ENCODE measurements around the gene SPRR2E.
"Not testable (repeated sequence)": the region's sequence is repeated elsewhere in the genome, so short reads cannot be mapped to it uniquely, and the experiment has no call there.

SPRR2E gene

GRCh38 chr1:153058826-153059784 lies 35.2 kb downstream of the SPRR2E start:
- DNase-seq (ENCODE audit: low read depth in 2 of 2) = no peak

DNA sequence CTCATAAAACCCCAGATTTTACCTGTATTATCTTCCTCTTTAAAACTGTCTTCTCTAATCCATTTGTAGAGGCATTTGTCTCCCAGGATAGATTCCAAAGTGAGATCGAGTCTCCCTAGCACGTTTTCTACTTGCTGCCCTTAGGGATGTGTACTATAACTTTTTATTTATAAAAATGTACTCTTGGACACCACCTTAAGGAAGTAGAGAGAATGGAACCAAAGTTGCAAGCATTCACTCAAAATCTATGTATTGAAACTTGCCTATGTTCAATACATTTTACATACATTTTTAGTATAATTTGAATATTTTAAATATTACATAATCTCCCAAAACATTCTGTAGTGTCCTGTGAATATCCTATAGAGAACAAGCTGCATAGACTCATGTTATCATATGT lies 36.2 kb downstream of the SPRR2E start:
- DNase-seq (ENCODE audit: low read depth in 2 of 2) = no peak

- DNase-seq (ENCODE audit: low read depth in 2 of 2) = no peak
Observed at GRCh38 chr1:153057375-153057774, 37.0 kb downstream of the SPRR2E start, which contains the start of gene SPRR2A. Gene SPRR2A (minus strand): TSS chr1:153057512. CDS start chr1:153056735, 777 bp downstream.

GRCh38 chr1:153056111-153056510 lies 38.2 kb downstream of the SPRR2E start:
- DNase-seq (ENCODE audit: low read depth in 2 of 2) = not testable (repeated sequence)

GRCh38 chr1:153049211-153049610 lies 45.1 kb downstream of the SPRR2E start:
- DNase-seq (ENCODE audit: low read depth in 2 of 2) = no peak
